ENCODE measurements around the gene PPEF1. TPM values are rescaled to one million over a fixed set of nuclear protein-coding genes. Genes with fewer than 3 reads are reported as not detected.

The PPEF1 gene
- total and polyA plus RNA-seq, 2 experiments from 2014 or later: 0.76 TPM; not detected in 1

GRCh38 chrX:18810416-18810815 lies 103.0 kb downstream of the PPEF1 start:
- H4K20me1 ChIP-seq (replicated peaks; ENCODE audit: insufficient read depth): no peaks in the 10 kb centered on the region
- H3K9me2 ChIP-seq (ENCODE audit: insufficient read depth): no peaks in the 10 kb centered on the region
- H3K36me3 ChIP-seq (ENCODE audit: insufficient read depth): no peaks in the 10 kb centered on the region
- Mint-ChIP-seq H3K4me3 (no peak overlapping the region), H3K9me3 (no peaks in the 10 kb centered on the region), H3K4me1 (no peaks in the 10 kb centered on the region), H3K36me3 (ENCODE audit: low read depth) (no peaks in the 10 kb centered on the region), H3K27ac (no peak overlapping the region), H3K27me3 (ENCODE audit: insufficient read depth, low read depth, poor library complexity) (no peaks in the 10 kb centered on the region)
- H3K79me2 ChIP-seq (replicated peaks; ENCODE audit: insufficient read depth): no peaks in the 10 kb centered on the region
- no peak for ATAC-seq
- TF ChIP-seq ZNF331 (CRISPR knock-in tag; IDR thresholded peaks at IDR 0.05; ENCODE audit: low read depth) (no peak), ZNF114 (CRISPR knock-in tag; IDR thresholded peaks at IDR 0.05) (no peak), JUNB (IDR thresholded peaks at IDR 0.05; ENCODE audit: unreplicated experiment) (no peak), ETS1 (IDR thresholded peaks at IDR 0.05) (no peak), NANOG (IDR thresholded peaks at IDR 0.05; ENCODE audit: borderline replicate concordance) (no peak), EZH2 (IDR thresholded peaks at IDR 0.05; ENCODE audit: low read depth, unreplicated experiment) (no peak), CREB1 (CRISPR knock-in tag; IDR thresholded peaks at IDR 0.05; ENCODE audit: low read depth) (no peak), STAT1 (IDR thresholded peaks at IDR 0.05; ENCODE audit: unreplicated experiment) (no peak), POLR2AphosphoS5 (IDR thresholded peaks at IDR 0.05; ENCODE audit: low read depth) (no peak), REST (IDR thresholded peaks at IDR 0.05; ENCODE audit: unreplicated experiment) (no peak), ZNF462 (CRISPR knock-in tag; IDR thresholded peaks at IDR 0.05) (no peak), CTCF (conservative IDR thresholded peaks at IDR 0.05; ENCODE audit: low read depth in 2 of 2) (no peak), EZH2phosphoT487 (IDR thresholded peaks at IDR 0.05; ENCODE audit: unreplicated experiment) (no peak)
- H3K27me3 ChIP-seq (ENCODE audit: insufficient read depth): no peaks in the 10 kb centered on the region
- no peaks in the 10 kb centered on the region for H3F3A ChIP-seq (replicated peaks; ENCODE audit: low read depth)
- H3K4me2 ChIP-seq: no peak overlapping the region
- no peak overlapping the region for H3K4me3 ChIP-seq
- no peak overlapping the region for H3K27ac ChIP-seq (ENCODE audit: low read depth)
- no peak for DNase-seq (ENCODE audit: low spot score)
- no peaks in the 10 kb centered on the region for H3K4me1 ChIP-seq (ENCODE audit: insufficient read depth)
- H2AFZ ChIP-seq: no peak overlapping the region

Measured in GM23338 (cell line).